ENCODE measurements around the gene ACBD4.

- TF ChIP-seq POLR2A (IDR thresholded peaks at IDR 0.05) (no peak), CTCF (IDR thresholded peaks at IDR 0.05) (no peak)
Measured at GRCh38 chr17:45189009-45189408, 53.5 kb downstream of the ACBD4 start.

All from esophagus squamous epithelium (tissue), 4 donors.